Smooth muscle cell (in vitro differentiated cells): ENCODE data around the gene RGS2. TPM values are rescaled to one million over a fixed set of nuclear protein-coding genes. Genes with fewer than 3 reads are reported as not detected.

Experiments
- DNase-seq: peaks from one replicate; lab custom pipeline; 2025; ENCODE audit not compliant: unreplicated experiment; lab: John Stamatoyannopoulos, UW
- H2AFZ ChIP-seq: fragments of 200-600 bp; sonication (generic); 2 replicates; pipeline ENCODE4 v1.6.0; 2016; ENCODE audit warnings: antibody characterized with exemption, low read depth, mild to moderate bottlenecking
- H3F3A ChIP-seq: fragments of 200-600 bp; sonication (generic); 2 replicates; pipeline ENCODE4 v1.6.0; 2017; ENCODE audit warnings: antibody characterized with exemption, low read depth
- H3K27ac ChIP-seq: fragments of 200-600 bp; sonication (generic); 2 replicates; pipeline ENCODE4 v1.5.1; 2016; ENCODE audit warnings: low read depth, mild to moderate bottlenecking
- H3K27me3 ChIP-seq: fragments of 200-600 bp; sonication (generic); 2 replicates; pipeline ENCODE4 v1.6.1; 2016; ENCODE audit warnings: low read depth, mild to moderate bottlenecking
- H3K36me3 ChIP-seq: fragments of 200-600 bp; sonication (generic); 2 replicates; pipeline ENCODE4 v1.5.1; 2016; ENCODE audit warnings: low read depth
- H3K4me1 ChIP-seq: fragments of 200-600 bp; sonication (generic); 2 replicates; pipeline ENCODE4 v1.5.1; 2016; ENCODE audit warnings: low read depth
- H3K4me2 ChIP-seq: fragments of 200-600 bp; sonication (generic); 2 replicates; pipeline ENCODE4 v1.6.0; 2016; ENCODE audit warnings: mild to moderate bottlenecking
- H3K4me3 ChIP-seq: fragments of 200-600 bp; sonication (generic); 2 replicates; pipeline ENCODE4 v1.5.1; 2016; ENCODE audit warnings: mild to moderate bottlenecking
- H3K79me2 ChIP-seq: fragments of 200-600 bp; sonication (generic); 2 replicates; pipeline ENCODE4 v1.6.0; 2016; ENCODE audit warnings: low read depth, mild to moderate bottlenecking
- H3K9ac ChIP-seq: fragments of 200-600 bp; sonication (generic); 2 replicates; pipeline ENCODE4 v1.6.0; 2016; ENCODE audit warnings: low read depth
- H3K9me3 ChIP-seq: fragments of 200-600 bp; sonication (generic); replicated peaks from 2 replicates; pipeline ENCODE4 v1.5.1; 2016; ENCODE audit warnings: low read depth
- H4K20me1 ChIP-seq: fragments of 200-600 bp; sonication (generic); 2 replicates; pipeline ENCODE4 v1.6.0; 2016; ENCODE audit warnings: low read depth
- WGBS: methylation state at CpG from one replicate; pipeline ENCODE4 v1.1.7; 2016; ENCODE audit warnings: low lambda C conversion rate; 5-methylcytosine and 5-hydroxymethylcytosine counted together
- polyA plus RNA-seq: library from polyadenylated mRNA; unstranded; fragments of >200 nt; fragmentation: Nextera tagmentation; extraction: Ambion mirVana; gene quantifications from 2 replicates; pipeline ENCODE4 v1.2.1, GENCODE V29; 2016
- total RNA-seq: library from RNA; depleted of rRNA; stranded (reverse); fragments of >200 nt; gene quantifications from 2 replicates; pipeline ENCODE4 v1.2.3, GENCODE V29; 2014
- TF ChIP-seq, protein P1 (sequence below): fragments of 200-600 bp; sonication (generic); IDR thresholded peaks from 2 replicates; pipeline ENCODE4 v1.5.1; 2017; ENCODE audit warnings: borderline replicate concordance, mild to moderate bottlenecking, antibody characterized with exemption; ENCODE audit not compliant: insufficient read depth, poor library complexity, severe bottlenecking

Gene RGS2
- total and polyA plus RNA-seq, 2 experiments from 2014 or later: 122 to 153 TPM

DNA sequence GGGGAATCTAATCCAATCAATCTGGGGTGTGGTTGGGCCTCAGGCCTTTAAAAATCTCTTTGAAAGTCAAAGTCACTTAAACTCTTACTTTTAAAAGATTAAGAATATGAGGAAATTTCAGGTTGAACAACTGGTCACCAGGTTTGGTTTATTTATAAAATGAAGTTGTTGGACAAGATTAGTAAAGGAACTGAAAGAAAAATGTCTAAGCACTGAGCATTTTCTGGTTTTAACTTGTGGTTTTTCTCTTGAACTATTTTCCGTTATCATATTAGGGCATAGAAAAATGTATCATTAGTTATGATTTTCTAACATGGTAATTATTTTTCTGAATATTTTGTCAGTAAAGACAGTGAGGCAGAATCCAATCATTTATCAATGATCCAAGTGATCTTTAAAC, 49.6 kb downstream of the RGS2 start:
- Histone ChIP-seq H3K4me3 (no peak overlapping the region), H3K4me1 (no peaks in the 10 kb centered on the region), H3K4me2 (no peak overlapping the region), H3K9ac (no peak overlapping the region), H2AFZ (no peak overlapping the region), H3F3A (no peaks in the 10 kb centered on the region), H3K27ac (no peak overlapping the region), H4K20me1 (no peaks in the 10 kb centered on the region), H3K79me2 (no peaks in the 10 kb centered on the region), H3K36me3 (no peaks in the 10 kb centered on the region), H3K9me3 (no peaks in the 10 kb centered on the region), H3K27me3 (no peaks in the 10 kb centered on the region)
- 92% methylated on average over 1 of the region's 1 CpG for WGBS
- TF ChIP-seq, protein P1, sequence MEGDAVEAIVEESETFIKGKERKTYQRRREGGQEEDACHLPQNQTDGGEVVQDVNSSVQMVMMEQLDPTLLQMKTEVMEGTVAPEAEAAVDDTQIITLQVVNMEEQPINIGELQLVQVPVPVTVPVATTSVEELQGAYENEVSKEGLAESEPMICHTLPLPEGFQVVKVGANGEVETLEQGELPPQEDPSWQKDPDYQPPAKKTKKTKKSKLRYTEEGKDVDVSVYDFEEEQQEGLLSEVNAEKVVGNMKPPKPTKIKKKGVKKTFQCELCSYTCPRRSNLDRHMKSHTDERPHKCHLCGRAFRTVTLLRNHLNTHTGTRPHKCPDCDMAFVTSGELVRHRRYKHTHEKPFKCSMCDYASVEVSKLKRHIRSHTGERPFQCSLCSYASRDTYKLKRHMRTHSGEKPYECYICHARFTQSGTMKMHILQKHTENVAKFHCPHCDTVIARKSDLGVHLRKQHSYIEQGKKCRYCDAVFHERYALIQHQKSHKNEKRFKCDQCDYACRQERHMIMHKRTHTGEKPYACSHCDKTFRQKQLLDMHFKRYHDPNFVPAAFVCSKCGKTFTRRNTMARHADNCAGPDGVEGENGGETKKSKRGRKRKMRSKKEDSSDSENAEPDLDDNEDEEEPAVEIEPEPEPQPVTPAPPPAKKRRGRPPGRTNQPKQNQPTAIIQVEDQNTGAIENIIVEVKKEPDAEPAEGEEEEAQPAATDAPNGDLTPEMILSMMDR: no peak
- no peak for DNase-seq

DNA sequence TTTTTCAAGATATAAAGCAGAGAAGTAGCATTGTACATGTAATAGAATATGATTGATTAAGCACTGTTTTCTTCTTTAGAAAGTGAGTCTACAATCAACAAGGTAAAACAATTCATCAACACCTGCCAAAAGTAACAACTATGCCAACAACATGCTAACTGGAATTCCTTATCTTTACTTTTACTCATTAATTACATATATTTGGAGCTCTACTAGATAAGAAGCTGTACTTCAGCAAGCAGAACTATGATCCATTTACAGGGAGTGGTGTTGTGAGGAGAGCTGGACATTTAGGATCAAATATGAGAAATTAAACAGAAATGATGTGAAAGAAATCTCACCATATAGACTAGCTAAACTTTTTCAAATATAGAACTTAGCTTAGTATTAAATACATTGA, 51.0 kb downstream of the RGS2 start:
- TF ChIP-seq, protein P1: no peak
- no peaks in the 10 kb centered on the region for H3K4me1 ChIP-seq

DNA sequence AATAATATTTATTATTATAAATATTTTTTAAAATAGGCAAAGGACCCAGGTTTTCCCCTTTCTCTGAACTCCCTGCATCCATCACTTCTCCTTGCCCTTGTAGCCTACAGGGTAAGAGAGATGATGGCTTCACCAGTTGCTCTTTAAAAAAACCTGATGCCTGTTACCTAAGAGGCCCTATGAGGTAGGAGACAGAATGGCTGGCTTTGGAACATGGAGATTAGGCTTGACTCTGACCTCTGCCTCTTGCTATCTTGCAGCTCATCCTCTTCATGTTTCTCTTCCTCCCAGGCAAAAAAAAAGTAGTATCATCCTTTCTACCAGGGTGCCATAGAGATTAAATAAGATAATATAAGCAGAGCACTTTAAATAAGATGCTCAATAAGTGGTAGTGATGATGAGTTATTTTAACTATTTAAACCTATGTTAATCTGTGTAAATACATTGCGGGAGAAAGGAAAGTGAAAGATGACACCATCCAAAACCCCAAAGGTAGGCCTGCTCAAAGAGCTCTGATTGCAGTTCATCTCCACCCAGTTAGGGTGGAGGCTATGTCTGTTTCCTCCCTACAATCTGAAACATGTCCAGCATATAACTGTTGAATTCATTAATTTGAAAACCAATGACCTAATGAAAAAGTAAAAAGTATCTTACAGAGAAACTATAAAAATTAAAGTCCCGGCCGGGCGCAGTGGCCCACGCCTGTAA, 51.8 kb downstream of the RGS2 start:
- 77% methylated on average over 5 of the region's 5 CpGs for WGBS
- Histone ChIP-seq H3K27ac (no peak overlapping the region), H3K9ac (no peak overlapping the region), H3K4me2 (no peak overlapping the region), H4K20me1 (no peaks in the 10 kb centered on the region), H3K79me2 (no peaks in the 10 kb centered on the region), H3F3A (no peaks in the 10 kb centered on the region), H2AFZ (no peak overlapping the region), H3K9me3 (no peaks in the 10 kb centered on the region), H3K36me3 (no peaks in the 10 kb centered on the region), H3K4me3 (no peak overlapping the region), H3K27me3 (no peaks in the 10 kb centered on the region), H3K4me1 (no peaks in the 10 kb centered on the region)
- TF ChIP-seq, protein P1: no peak
- no peak for DNase-seq

More for the DNA sequence above, 51.0 kb downstream of the RGS2 start:
- H3K9ac ChIP-seq: no peak overlapping the region
- H3K27ac ChIP-seq: no peak overlapping the region
- DNase-seq: no peak
- H3K36me3 ChIP-seq: no peaks in the 10 kb centered on the region
- H4K20me1 ChIP-seq: no peaks in the 10 kb centered on the region
- no peak overlapping the region for H3K4me2 ChIP-seq
- H3K4me3 ChIP-seq: no peak overlapping the region
- no peaks in the 10 kb centered on the region for H3K79me2 ChIP-seq
- H3K9me3 ChIP-seq: no peaks in the 10 kb centered on the region
- no peaks in the 10 kb centered on the region for H3F3A ChIP-seq
- H3K27me3 ChIP-seq: no peaks in the 10 kb centered on the region
- no peak overlapping the region for H2AFZ ChIP-seq

DNA sequence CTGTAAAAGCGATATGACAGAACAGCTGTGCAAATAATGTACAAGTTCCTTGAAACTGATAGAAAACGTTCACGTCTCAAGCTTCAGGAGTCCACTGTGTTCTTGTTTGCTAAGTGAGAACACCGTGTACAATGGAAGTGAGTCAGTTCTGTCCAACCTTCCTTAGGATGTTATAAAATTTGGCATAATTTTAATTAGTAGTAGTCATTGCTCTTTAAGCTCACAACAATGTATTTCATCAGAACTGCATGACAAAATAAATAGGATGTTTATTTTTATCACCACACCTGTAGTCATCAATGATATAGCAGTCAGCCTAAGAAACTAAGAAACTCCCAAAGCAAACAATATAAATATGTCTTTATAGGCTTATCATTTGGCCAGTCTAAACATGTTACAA, 53.0 kb downstream of the RGS2 start:
- H2AFZ ChIP-seq: no peak overlapping the region
- no peak overlapping the region for H3K4me2 ChIP-seq
- no peaks in the 10 kb centered on the region for H3K27me3 ChIP-seq
- no peaks in the 10 kb centered on the region for H3K9me3 ChIP-seq
- H3K36me3 ChIP-seq: no peaks in the 10 kb centered on the region
- H3K79me2 ChIP-seq: no peaks in the 10 kb centered on the region
- no peaks in the 10 kb centered on the region for H3F3A ChIP-seq
- no peak overlapping the region for H3K27ac ChIP-seq
- no peak overlapping the region for H3K4me3 ChIP-seq
- WGBS: 94% methylated on average over 4 of the region's 4 CpGs
- no peaks in the 10 kb centered on the region for H4K20me1 ChIP-seq
- H3K9ac ChIP-seq: no peak overlapping the region
- TF ChIP-seq, protein P1: no peak
- no peaks in the 10 kb centered on the region for H3K4me1 ChIP-seq
- DNase-seq: no peak
